HepG2 (cell line): Measurements from ENCODE around the gene SH3PXD2A. TPM values are rescaled to one million over a fixed set of nuclear protein-coding genes. Genes with fewer than 3 reads are reported as not detected.
A peak's percentile ranks its signal among the peaks of the same experiment; 100 is the strongest.

Source experiments
- ATRX ChIP-seq: sonication (generic); formaldehyde crosslinking; IDR thresholded peaks from 2 replicates; pipeline ENCODE4 v1.4.0; 2020; ENCODE audit warnings: missing genetic modification reagents, borderline replicate concordance
- BHLHE40 ChIP-seq: IDR thresholded peaks from 2 replicates; pipeline ENCODE4 v1.6.1; 2011; ENCODE audit warnings: low read length, improper control_type of control experiment
- EEA1 ChIP-seq: sonication (generic); formaldehyde crosslinking; IDR thresholded peaks from 2 replicates; pipeline ENCODE4 v1.5.1; 2020; ENCODE audit warnings: mild to moderate bottlenecking, missing genetic modification reagents, borderline replicate concordance
- KIAA2018 ChIP-seq: sonication (generic); formaldehyde crosslinking; IDR thresholded peaks from 2 replicates; pipeline ENCODE4 v1.5.0; 2020; ENCODE audit warnings: mild to moderate bottlenecking, missing genetic modification reagents, borderline replicate concordance
- KMT2A ChIP-seq: sonication (generic); formaldehyde crosslinking; IDR thresholded peaks from 2 replicates; pipeline ENCODE4 v1.4.0; 2020; ENCODE audit warnings: missing genetic modification reagents
- NFIC ChIP-seq: IDR thresholded peaks from 2 replicates; pipeline ENCODE4 v1.6.1; 2012; ENCODE audit warnings: mild to moderate bottlenecking, low read length, inconsistent platforms
- PCBP2 ChIP-seq: fragments of 200-400 bp; formaldehyde crosslinking; optimal IDR thresholded peaks from 2 replicates; pipeline ENCODE3; 2018; ENCODE audit warnings: low read length, low read depth; ENCODE audit not compliant: poor library complexity, severe bottlenecking
- PHF5A ChIP-seq: IDR thresholded peaks from one replicate; pipeline ENCODE4 v1.6.1; 2018; ENCODE audit warnings: low read depth, missing genetic modification reagents; ENCODE audit not compliant: unreplicated experiment
- PPARG ChIP-seq: conservative IDR thresholded peaks from 2 replicates; pipeline ENCODE4 v1.6.1; 2016; ENCODE audit warnings: missing biosample characterization, missing genetic modification reagents
- PRPF4 ChIP-seq: fragments of 200-400 bp; formaldehyde crosslinking; IDR thresholded peaks from 2 replicates; pipeline ENCODE4 v1.6.1; 2016; ENCODE audit warnings: low read length, low read depth; ENCODE audit not compliant: poor library complexity, severe bottlenecking
- REPIN1 ChIP-seq: sonication (generic); formaldehyde crosslinking; IDR thresholded peaks from 2 replicates; pipeline ENCODE4 v1.8.0; 2022; ENCODE audit warnings: missing genetic modification reagents, low read depth, mild to moderate bottlenecking, borderline replicate concordance
- SIX1 ChIP-seq: sonication (generic); formaldehyde crosslinking; IDR thresholded peaks from 2 replicates; pipeline ENCODE4 v1.4.0; 2020; ENCODE audit warnings: missing genetic modification reagents, borderline replicate concordance
- SSRP1 ChIP-seq: IDR thresholded peaks from 2 replicates; pipeline ENCODE4 v1.6.1; 2016; ENCODE audit warnings: control low read depth
- TARDBP ChIP-seq: sonication (generic); formaldehyde crosslinking; IDR thresholded peaks from 2 replicates; pipeline ENCODE4 v1.8.0; 2022; ENCODE audit warnings: mild to moderate bottlenecking, missing genetic modification reagents
- TBX2 ChIP-seq: sonication (generic); formaldehyde crosslinking; IDR thresholded peaks from 2 replicates; pipeline ENCODE4 v1.5.0; 2020; ENCODE audit warnings: missing genetic modification reagents, mild to moderate bottlenecking, borderline replicate concordance
- ZMYM4 ChIP-seq: sonication (generic); formaldehyde crosslinking; IDR thresholded peaks from 2 replicates; pipeline ENCODE4 v1.8.1; 2023; ENCODE audit warnings: mild to moderate bottlenecking, missing genetic modification reagents
- ZNF230 ChIP-seq: sonication (generic); formaldehyde crosslinking; IDR thresholded peaks from 2 replicates; pipeline ENCODE4 v1.4.0; 2020; ENCODE audit warnings: mild to moderate bottlenecking, missing genetic modification reagents
- ZNF260 ChIP-seq: sonication (generic); formaldehyde crosslinking; IDR thresholded peaks from 2 replicates; pipeline ENCODE4 v1.4.0; 2020; ENCODE audit warnings: missing genetic modification reagents, low read depth, mild to moderate bottlenecking, borderline replicate concordance
- ZNF501 ChIP-seq: sonication (generic); formaldehyde crosslinking; IDR thresholded peaks from 2 replicates; pipeline ENCODE4 v1.5.1; 2020; ENCODE audit warnings: mild to moderate bottlenecking, moderate library complexity, missing genetic modification reagents
- ZNF749 ChIP-seq: sonication (generic); formaldehyde crosslinking; IDR thresholded peaks from 2 replicates; pipeline ENCODE4 v1.8.0; 2022; ENCODE audit warnings: mild to moderate bottlenecking, missing genetic modification reagents, moderate library complexity, borderline replicate concordance
- ZNF775 ChIP-seq: sonication (generic); formaldehyde crosslinking; IDR thresholded peaks from 2 replicates; pipeline ENCODE4 v1.4.0; 2020; ENCODE audit warnings: missing genetic modification reagents, mild to moderate bottlenecking, moderate library complexity, borderline replicate concordance
- ZNF788 ChIP-seq: sonication (generic); formaldehyde crosslinking; IDR thresholded peaks from 2 replicates; pipeline ENCODE4 v1.5.0; 2020; ENCODE audit warnings: mild to moderate bottlenecking, missing genetic modification reagents, borderline replicate concordance
- ZNF792 ChIP-seq: IDR thresholded peaks from 2 replicates; pipeline ENCODE4 v1.6.1; 2016
- polyA plus RNA-seq, 8 experiments: library from polyadenylated mRNA; depleted of rRNA in 3 of 8; stranded (reverse) in 7 of 8; unstranded in 1 of 8; fragments of >200 nt; fragmentation: Illumina TruSeq in 4 of 8; extraction: Trizol in 4 of 8; gene quantifications; 2 replicates each; pipeline versions ENCODE4 v1.2.1 to v1.2.3, GENCODE V29; 2011 to 2016; ENCODE audit warnings: low read depth in 4 of 8, missing spikeins in 1 of 8, mixed read lengths in 1 of 8; ENCODE audit not compliant: insufficient read depth in 1 of 8
- total RNA-seq, 5 experiments: library from RNA; depleted of rRNA; stranded (reverse); fragments of >200 nt; fragmentation: Illumina TruSeq; extraction: Trizol; gene quantifications; 2 replicates each; pipeline ENCODE4 v1.2.3, GENCODE V29; 2016; ENCODE audit warnings: low read depth in 1 of 5

SH3PXD2A gene
- total and polyA plus RNA-seq, 2 of the 13 experiments (the other 11 are each of a cell fraction or from before 2014, with no cell fraction given): 11.1 to 11.3 TPM

DNA sequence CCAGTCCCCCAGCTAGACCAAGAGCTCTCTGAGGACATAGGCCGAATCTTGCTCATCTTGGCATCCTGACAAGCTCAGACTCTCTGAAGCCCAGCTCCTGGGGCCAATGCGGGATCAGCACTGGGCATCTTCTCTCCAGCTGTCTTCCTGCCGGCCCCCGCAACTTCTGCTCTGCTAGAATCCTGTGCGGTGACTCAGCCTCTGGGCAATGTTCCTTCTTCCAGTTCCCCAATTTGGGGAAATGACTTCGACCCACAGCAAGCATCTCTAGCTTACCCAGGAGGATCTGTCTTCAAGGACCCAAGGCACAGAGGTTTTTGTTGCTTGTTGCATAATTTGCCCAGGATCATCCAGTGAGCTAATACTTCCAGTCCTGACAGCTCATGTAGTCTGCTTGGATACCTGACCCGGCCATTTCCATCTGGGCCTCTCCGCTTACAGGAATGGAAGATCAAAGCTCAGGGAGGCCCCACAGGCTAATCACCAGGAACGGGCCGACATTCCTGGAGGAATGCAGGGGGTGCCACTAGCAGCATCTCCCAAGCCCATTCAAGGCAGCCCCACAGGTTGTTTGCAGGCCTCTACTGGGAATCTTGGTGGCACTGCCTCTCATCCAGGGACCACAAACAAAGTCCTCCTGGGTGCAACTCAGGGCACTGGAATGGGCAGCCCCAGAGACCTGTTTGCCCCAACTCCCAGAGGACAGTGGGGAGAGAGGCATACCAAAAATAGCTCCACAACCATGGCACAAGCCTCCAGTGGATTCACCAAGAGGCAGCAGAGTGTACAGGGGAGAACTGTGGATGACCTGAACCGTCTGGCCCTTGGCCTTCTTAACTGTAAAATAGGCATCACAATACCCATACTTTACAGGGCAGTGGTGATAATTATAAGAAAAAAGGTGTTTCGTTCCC, 210.0 kb downstream of the SH3PXD2A start (continued):
- 0 out of 2 replicates have a peak, but pooled peaks have one; percentile 45 for TF ChIP-seq REPIN1 (CRISPR knock-in tag)
- 0 out of 2 replicates have a peak, but pooled peaks have one; percentile 15 for TF ChIP-seq PPARG (CRISPR knock-in tag)
- 0 out of 2 replicates have a peak, but pooled peaks have one; percentile 33 for TF ChIP-seq TARDBP (CRISPR knock-in tag)
- no peak for TF ChIP-seq ZNF230 (CRISPR knock-in tag)
- TF ChIP-seq ZMYM4 (CRISPR knock-in tag): 0 out of 2 replicates have a peak, but pooled peaks have one; percentile 18
- TF ChIP-seq ZNF775 (CRISPR knock-in tag): no peak
- peak; percentile 82; the same call in 1 of the 2 replicates for TF ChIP-seq SIX1
- no peak for TF ChIP-seq ZNF501 (CRISPR knock-in tag)
- TF ChIP-seq ZNF749 (CRISPR knock-in tag): no peak
- peak; percentile 90 for TF ChIP-seq TBX2 (CRISPR knock-in tag)
- TF ChIP-seq ZNF260: no peak
- no peak for TF ChIP-seq EEA1 (CRISPR knock-in tag)
- no peak for TF ChIP-seq BHLHE40
- no peak for TF ChIP-seq KIAA2018 (CRISPR knock-in tag)
- TF ChIP-seq PCBP2: no peak
- no peak; the same call in 1 of the 2 replicates for TF ChIP-seq ZNF788 (CRISPR knock-in tag)
- TF ChIP-seq PRPF4: no peak
- TF ChIP-seq KMT2A (CRISPR knock-in tag): 0 out of 2 replicates have a peak, but pooled peaks have one; percentile 30
- TF ChIP-seq SSRP1: no peak
- no peak for TF ChIP-seq ZNF792 (CRISPR knock-in tag)
- no peak for TF ChIP-seq ATRX (CRISPR knock-in tag)
- no peak for TF ChIP-seq PHF5A
- TF ChIP-seq NFIC: no peak
